Fibroblast of the aortic adventitia (primary cell): Measurements from ENCODE around the gene HMGB1. TPM values are rescaled to one million over a fixed set of nuclear protein-coding genes. Genes with fewer than 3 reads are reported as not detected.

Source experiments
- DNase-seq: peaks from one replicate; pipeline ENCODE4 v3.0.0-alpha.2; 2010; ENCODE audit warnings: low read depth
- H3K4me3 ChIP-seq: 2 replicates; pipeline ENCODE4 v1.5.1; 2011; ENCODE audit warnings: low read depth, mild to moderate bottlenecking, control low read depth, low read length, moderate library complexity
- total RNA-seq: library from RNA; depleted of rRNA; stranded (reverse); fragments of >200 nt; gene quantifications from 2 replicates; pipeline ENCODE4 v1.2.3, GENCODE V29; 2012; ENCODE audit warnings: low replicate concordance
- TF ChIP-seq, protein P1 (sequence below): IDR thresholded peaks from 2 replicates; pipeline ENCODE4 v1.5.1; 2011; ENCODE audit warnings: mild to moderate bottlenecking, low read length, control low read depth, inconsistent platforms; ENCODE audit not compliant: insufficient read depth

Gene HMGB1
- total RNA-seq, 1 donor = 319 TPM

DNA sequence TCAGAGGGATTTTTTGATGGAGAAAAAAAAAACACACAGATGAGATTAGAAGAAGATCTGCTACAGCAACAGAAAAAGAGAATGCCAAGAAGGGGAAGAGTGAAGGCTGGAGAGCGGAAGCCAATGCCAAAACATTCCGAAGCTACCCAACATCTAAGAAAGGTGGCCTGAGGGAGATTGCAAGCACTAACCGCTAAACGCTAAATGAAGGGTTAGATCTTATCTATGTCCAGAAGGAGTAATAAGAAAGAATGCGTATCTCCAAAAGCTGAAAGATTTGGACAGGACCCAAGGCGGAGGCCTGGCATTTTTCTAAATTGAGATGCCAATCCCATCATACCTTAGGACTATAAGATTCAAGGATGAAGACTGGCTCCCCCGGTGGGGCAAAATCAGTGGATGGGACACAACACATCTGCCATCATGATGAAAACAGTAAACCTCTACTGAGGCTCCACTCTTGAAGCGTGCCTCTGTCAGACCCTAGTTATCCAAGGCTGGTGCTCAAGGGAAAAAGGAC, 15.6 kb upstream of the HMGB1 start:
- TF ChIP-seq, protein P1, sequence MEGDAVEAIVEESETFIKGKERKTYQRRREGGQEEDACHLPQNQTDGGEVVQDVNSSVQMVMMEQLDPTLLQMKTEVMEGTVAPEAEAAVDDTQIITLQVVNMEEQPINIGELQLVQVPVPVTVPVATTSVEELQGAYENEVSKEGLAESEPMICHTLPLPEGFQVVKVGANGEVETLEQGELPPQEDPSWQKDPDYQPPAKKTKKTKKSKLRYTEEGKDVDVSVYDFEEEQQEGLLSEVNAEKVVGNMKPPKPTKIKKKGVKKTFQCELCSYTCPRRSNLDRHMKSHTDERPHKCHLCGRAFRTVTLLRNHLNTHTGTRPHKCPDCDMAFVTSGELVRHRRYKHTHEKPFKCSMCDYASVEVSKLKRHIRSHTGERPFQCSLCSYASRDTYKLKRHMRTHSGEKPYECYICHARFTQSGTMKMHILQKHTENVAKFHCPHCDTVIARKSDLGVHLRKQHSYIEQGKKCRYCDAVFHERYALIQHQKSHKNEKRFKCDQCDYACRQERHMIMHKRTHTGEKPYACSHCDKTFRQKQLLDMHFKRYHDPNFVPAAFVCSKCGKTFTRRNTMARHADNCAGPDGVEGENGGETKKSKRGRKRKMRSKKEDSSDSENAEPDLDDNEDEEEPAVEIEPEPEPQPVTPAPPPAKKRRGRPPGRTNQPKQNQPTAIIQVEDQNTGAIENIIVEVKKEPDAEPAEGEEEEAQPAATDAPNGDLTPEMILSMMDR = no peak
- DNase-seq = no peak
- no peak overlapping the region for H3K4me3 ChIP-seq

DNA sequence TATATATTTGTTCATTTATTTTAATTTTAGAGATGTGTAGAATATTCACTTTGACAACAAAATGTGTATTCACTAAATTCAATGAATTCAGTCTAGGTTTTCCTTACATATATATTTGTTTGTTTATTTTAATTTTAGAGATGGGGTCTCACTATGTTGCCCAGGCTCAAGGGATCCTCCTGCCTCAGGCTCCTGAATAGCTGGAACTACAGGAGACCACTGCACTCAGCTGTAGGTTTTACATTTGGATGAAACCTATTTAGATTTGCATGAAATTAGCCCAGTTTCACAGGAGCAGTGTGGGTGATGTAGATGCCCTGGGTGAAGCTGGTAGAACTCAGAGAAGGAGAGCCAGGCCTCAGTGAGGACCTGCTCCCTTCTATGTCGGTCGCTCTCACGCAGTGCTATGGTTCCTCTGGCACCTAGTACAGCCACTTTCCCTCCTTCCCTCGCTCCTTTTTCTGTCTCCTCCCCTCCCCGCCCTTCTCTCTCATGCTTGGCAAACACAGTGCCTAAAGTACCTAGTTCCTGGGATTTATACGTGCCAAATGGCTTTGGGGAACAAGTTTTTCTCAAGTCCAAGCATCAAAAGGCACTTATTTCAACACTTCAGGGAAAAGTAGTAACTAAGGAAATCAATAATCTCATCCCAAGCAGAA, 14.7 kb upstream of the HMGB1 start:
- TF ChIP-seq, protein P1 = no peak
- no peak for DNase-seq
- no peak overlapping the region for H3K4me3 ChIP-seq

DNA sequence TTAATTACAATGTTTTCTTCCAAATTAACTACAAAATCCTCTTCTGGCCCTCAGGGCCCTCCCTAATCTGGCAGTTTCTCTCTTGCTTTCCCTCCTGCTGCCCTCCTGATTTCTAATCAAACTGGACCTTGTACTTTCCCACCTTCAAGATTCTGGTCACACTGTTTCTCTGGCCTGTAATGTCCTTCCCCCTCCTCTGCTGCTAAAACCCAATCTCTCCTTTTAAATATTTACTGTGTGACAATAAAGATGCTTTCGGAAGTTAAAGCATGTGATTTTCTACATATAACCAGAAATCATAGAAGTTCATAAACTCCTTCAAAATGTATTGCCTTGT, 14.1 kb upstream of the HMGB1 start:
- no peak overlapping the region for H3K4me3 ChIP-seq
- TF ChIP-seq, protein P1 = no peak
- DNase-seq = no peak

DNA sequence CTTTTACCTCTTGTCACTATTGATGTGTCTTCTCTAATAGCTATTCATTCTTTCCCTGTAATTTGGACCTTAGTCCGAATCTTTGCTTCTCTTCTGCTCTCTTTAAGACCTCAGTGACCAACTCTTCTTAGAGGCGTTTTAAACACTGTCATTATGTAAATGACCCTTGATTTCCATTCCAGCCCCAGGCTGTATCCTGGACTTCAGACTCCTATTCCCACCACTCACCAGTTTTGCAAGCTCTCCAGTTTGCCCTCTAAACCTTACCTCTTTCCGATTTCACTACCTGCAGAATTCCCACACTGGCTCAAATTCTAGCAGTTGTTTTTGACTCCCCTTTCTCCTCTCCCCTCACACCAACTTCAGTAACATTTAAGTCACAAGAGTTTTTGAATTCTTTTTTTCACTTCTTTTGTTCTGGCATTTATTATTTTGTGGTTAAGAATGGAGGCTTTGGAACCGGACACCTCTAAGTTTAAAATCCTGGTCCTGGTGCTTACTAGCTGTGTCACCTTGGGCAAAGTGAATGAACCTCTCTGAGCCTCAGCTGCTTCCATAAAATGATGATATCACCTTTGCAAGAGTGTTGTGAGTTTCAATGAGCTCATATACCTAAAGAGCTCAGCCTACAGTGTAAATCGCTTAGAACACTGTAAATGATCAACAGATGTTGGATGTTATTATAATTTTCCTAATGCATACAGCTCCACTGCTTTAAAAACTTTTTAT, 13.6 kb upstream of the HMGB1 start:
- DNase-seq = no peak
- no peak overlapping the region for H3K4me3 ChIP-seq
- TF ChIP-seq, protein P1 = no peak

DNA sequence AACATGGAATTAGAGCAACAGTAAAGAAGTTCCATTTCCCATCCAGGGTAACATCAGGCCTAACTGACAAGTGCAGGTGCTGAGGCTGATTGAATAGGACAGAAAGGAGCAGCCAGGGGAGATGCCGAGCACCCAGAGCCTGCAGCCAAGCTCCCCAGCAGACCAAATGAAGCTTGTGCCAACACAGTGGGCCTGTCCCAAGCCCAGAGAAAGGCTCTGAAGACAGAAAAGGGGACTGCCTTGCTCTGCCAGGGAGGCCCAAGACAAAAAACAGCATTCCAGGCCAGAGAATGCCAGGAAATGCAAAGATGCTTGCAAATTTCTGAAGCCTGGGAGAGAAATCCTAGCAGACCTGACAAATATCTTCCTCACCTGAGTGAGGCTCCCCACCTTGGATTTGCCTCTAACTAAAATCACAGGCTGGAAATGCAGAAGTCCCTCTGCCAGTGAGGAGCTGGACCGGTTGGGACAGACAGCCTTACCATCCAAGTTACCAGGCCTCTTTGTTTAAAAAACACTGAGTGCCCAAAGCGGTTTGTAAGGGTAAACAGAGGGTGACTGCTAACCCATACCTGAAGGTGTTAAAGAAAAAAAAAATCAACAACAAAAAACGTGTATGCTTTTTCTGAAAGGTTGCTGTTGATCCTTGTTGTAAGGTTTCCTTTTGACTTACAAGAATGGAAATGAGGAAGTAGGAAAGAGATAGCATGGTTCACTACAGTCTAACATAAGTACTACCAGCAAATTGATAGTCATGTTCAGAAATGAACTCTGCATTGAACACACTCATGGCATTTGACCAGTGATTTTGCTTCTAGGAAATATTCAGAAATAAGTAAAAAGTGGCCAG, 11.8 kb upstream of the HMGB1 start:
- no peak overlapping the region for H3K4me3 ChIP-seq
- DNase-seq = no peak
- TF ChIP-seq, protein P1 = no peak

DNA sequence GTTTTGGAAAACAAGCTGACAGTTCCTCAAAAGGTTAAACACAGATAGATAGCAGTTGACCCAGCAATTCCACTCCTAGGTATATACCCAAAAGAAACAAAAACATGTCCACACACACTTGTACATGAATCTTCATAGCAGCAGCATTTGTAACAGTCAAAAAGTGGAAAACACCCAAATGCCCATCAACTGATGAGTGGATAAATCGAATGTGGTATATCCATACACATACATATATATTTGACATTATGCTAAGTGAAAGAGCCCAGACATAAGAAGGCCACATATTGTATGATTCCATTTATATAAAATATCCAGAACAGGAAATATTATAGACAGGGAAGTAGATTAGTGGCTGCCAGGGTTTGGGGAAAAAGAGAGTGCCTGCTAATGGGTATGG, 7.9 kb upstream of the HMGB1 start:
- no peak overlapping the region for H3K4me3 ChIP-seq
- TF ChIP-seq, protein P1 = no peak
- DNase-seq = no peak
